Activated CD4-positive, alpha-beta memory T cell treated with anti-CD3 and anti-CD28 coated beads for 36 hours (primary cell): Measurements from ENCODE around the gene LYSMD1. TPM values are rescaled to one million over a fixed set of nuclear protein-coding genes. Genes with fewer than 3 reads are reported as not detected.

Experiments used
- CTCF ChIA-PET: fragments of 350-600 bp; sonication (Branson Sonifier 250); formaldehyde crosslinking; loops from one replicate; lab custom pipeline; 2021; ENCODE audit warnings: antibody characterized with exemption, inconsistent platforms; lab: Charles Lee
- POLR2A ChIA-PET: fragments of 350-600 bp; sonication (Branson Sonifier 250); formaldehyde crosslinking; loops from one replicate; lab custom pipeline; 2021; ENCODE audit warnings: antibody characterized with exemption; lab: Charles Lee
- DNase-seq: peaks from one replicate; pipeline ENCODE4 v3.0.0-alpha.2; 2020
- H3K27ac Mint-ChIP-seq: one replicate; pipeline ENCODE4 v1.8.0; 2021; ENCODE audit warnings: mixed read lengths
- H3K27me3 Mint-ChIP-seq: one replicate; pipeline ENCODE4 v1.8.0; 2021; ENCODE audit warnings: mixed read lengths
- H3K36me3 Mint-ChIP-seq: one replicate; pipeline ENCODE4 v1.8.0; 2021; ENCODE audit warnings: mixed read lengths
- H3K4me1 Mint-ChIP-seq: one replicate; pipeline ENCODE4 v1.8.0; 2021; ENCODE audit warnings: low read depth, mixed read lengths
- H3K4me3 Mint-ChIP-seq: one replicate; pipeline ENCODE4 v1.8.0; 2021; ENCODE audit warnings: mild to moderate bottlenecking, mixed read lengths
- H3K9me3 Mint-ChIP-seq: one replicate; pipeline ENCODE4 v1.8.0; 2021; ENCODE audit warnings: mixed read lengths
- intact Hi-C: fragments of 100-400 bp; cut with micrococcal nuclease; formaldehyde crosslinking; loops from one replicate; pipeline ENCODE4 v1.15.1; 2023
- total RNA-seq, 2 experiments: library from RNA; stranded (reverse); gene quantifications; one replicate each; pipeline ENCODE4 v1.2.3, GENCODE V29; 2021

Gene LYSMD1
- total RNA-seq, 2 experiments from 2014 or later: 1.8 to 2.6 TPM

- Mint-ChIP-seq H3K27me3 (no peaks in the 10 kb centered on the region), H3K4me1 (no peaks in the 10 kb centered on the region), H3K27ac (no peak overlapping the region), H3K36me3 (no peaks in the 10 kb centered on the region), H3K4me3 (no peak overlapping the region), H3K9me3 (no peaks in the 10 kb centered on the region)
- DNase-seq: no peak
- ChIA-PET CTCF (interaction anchor here (3.3 kb wide), 1 partner anchor 14 kb away, joined by 9 read pairs; no protein-coding TSS in a partner anchor), POLR2A (interaction anchor here (0.6 kb wide), 1 partner anchor 756 kb away, joined by 3 read pairs; no protein-coding TSS in a partner anchor)
- intact Hi-C loops: no loop called here
Measured at GRCh38 chr1:151113877-151114276, 51.8 kb downstream of the LYSMD1 start.

Other genes with a start within 250 kb of the LYSMD1 start
- 10 to 100 TPM; 42.3 to 50.0 TPM for gene SETDB1, start 239.5 kb downstream of the LYSMD1 start, total RNA-seq
- gene CERS2, start 191.1 kb downstream of the LYSMD1 start, total RNA-seq: 100 to 1,000 TPM; 153 to 160 TPM
- gene ANXA9, start 183.6 kb downstream of the LYSMD1 start, total RNA-seq: under 1 TPM in 1 of 2 experiments, not detected in 1; 0.19 TPM
- 10 to 100 TPM; 16.4 to 18.3 TPM for gene MINDY1, start 159.0 kb downstream of the LYSMD1 start, total RNA-seq
- 10 to 100 TPM; 12.5 to 17.5 TPM for gene PRUNE1, start 157.5 kb downstream of the LYSMD1 start, total RNA-seq
- 1 to 10 TPM in 1 of 2 experiments, under 1 TPM in 1; 0.64 to 1.3 TPM for gene BNIPL, start 129.3 kb downstream of the LYSMD1 start, total RNA-seq
- 1 to 10 TPM; 1.5 to 1.8 TPM for gene C1orf56, start 118.2 kb downstream of the LYSMD1 start, total RNA-seq
- gene CDC42SE1, start 106.3 kb downstream of the LYSMD1 start, total RNA-seq: 100 to 1,000 TPM; 135 to 136 TPM
- 1 to 10 TPM; 1.9 to 2.4 TPM for gene MLLT11, start 105.5 kb downstream of the LYSMD1 start, total RNA-seq
- 10 to 100 TPM; 13.6 to 14.9 TPM for gene GABPB2, start 95.1 kb downstream of the LYSMD1 start, total RNA-seq
- gene SEMA6C, start 19.3 kb downstream of the LYSMD1 start, total RNA-seq: 1 to 10 TPM; 1.9 to 2.5 TPM
- 10 to 100 TPM; 24.2 to 26.7 TPM for gene TNFAIP8L2, start 9.3 kb downstream of the LYSMD1 start, total RNA-seq
- gene SCNM1, start 242 bp upstream of the LYSMD1 start, total RNA-seq: 10 to 100 TPM; 67.5 to 67.8 TPM
- gene TMOD4, start 10.1 kb upstream of the LYSMD1 start, total RNA-seq: 1 to 10 TPM; 1.7 to 2.7 TPM
- 10 to 100 TPM; 77.6 to 80.4 TPM for gene VPS72, start 24.3 kb upstream of the LYSMD1 start, total RNA-seq
- gene PIP5K1A, start 32.6 kb upstream of the LYSMD1 start, total RNA-seq: 10 to 100 TPM; 78.6 to 84.3 TPM
- 100 to 1,000 TPM; 212 to 227 TPM for gene PSMD4, start 88.8 kb upstream of the LYSMD1 start, total RNA-seq
- 10 to 100 TPM; 27.1 to 27.2 TPM for gene ZNF687, start 116.4 kb upstream of the LYSMD1 start, total RNA-seq
- 10 to 100 TPM; 54.7 to 62.9 TPM for gene PI4KB, start 161.5 kb upstream of the LYSMD1 start, total RNA-seq
- 10 to 100 TPM; 64.7 to 68.7 TPM for gene RFX5, start 181.3 kb upstream of the LYSMD1 start, total RNA-seq
- not detected for gene SELENBP1, start 206.8 kb upstream of the LYSMD1 start, total RNA-seq
- gene PSMB4, start 233.7 kb upstream of the LYSMD1 start, total RNA-seq: 100 to 1,000 TPM; 352 to 355 TPM